Stimulated activated naive CD4-positive, alpha-beta T cell (primary cell): ENCODE results near the gene ST6GALNAC5.
"Not testable (repeated sequence)": the region's sequence is repeated elsewhere in the genome, so short reads cannot be mapped to it uniquely, and the experiment has no call there.

Source experiments
- DNase-seq, 6 experiments: peaks; one replicate each; lab custom pipeline; 2025; lab: John Stamatoyannopoulos, UW

ST6GALNAC5 gene

DNA sequence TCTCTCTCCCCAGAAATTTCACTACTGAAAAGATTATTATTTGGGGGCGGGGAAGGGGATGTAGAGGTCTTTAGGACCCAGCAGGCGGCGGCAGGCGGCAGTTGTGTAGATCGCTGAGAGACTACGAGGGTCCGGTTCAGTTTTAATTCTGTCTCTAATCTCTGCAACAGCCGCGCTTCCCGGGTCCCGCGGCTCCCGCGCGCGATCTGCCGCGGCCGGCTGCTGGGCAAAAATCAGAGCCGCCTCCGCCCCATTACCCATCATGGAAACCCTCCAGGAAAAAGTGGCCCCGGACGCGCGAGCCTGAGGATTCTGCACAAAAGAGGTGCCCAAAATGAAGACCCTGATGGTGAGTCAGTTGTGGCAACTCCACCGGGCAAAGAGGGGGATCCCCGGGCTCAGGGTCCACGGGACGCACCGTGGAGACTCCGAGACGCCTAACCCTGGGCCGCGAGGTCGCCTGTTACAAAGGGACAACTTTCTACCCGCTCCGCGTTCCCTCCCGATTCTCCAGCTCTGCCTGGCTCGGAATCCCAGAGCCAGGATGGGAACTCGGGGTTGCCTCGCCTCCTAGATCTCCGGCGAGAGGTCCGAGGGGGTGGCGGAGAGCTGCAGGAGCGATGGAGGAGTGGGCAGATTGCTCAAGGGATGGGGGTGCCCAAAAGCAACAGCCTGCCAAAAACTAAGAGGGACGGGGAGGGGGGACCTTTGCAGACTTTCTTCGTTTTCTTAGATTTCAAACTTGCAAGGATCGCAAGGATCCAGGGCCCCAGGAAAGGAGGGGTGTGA is at the start of gene ST6GALNAC5:
TSS of gene ST6GALNAC5 (plus strand) at position 139 of the 789 bp plus-strand sequence.
- DNase-seq = peak in 1 of 6 experiments; percentile 4

DNA sequence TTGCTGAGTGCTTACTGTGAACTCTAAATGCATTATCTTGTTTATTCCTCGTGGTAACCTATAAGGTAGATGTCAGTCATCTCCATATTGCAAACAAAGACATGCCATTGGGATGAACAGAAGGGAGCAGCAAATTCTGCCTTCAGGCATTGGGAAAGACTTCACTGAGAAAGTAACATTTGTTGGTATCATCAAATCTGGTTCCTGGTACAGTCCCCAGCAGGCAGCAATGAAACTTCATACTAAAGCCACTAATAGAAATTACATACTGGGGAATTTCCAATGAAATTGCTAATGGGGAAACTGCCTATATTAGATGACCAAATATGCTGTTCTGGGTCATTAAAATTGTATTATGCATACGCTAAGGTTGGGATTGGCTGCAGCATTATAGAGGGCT is 47.3 kb upstream of the ST6GALNAC5 start:
- DNase-seq = no peak

DNA sequence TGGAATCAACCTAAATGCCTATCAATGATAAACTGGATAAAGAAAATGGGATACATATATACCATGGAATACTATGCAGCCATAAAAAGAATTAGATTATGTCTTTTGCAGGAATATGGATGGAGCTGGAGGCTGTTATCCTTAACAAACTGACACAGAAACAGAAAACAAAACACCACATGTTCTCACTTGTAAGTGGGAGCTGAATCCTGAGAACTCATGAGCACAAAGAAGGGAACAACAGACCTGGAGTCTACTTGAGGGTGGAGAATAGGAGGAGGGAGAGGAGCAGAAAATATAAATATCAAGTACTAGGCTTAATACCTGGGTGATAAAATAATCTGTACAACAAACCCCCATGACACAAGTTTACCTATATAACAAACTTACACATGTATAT is 44.3 kb upstream of the ST6GALNAC5 start:
- DNase-seq = not testable (repeated sequence)

DNA sequence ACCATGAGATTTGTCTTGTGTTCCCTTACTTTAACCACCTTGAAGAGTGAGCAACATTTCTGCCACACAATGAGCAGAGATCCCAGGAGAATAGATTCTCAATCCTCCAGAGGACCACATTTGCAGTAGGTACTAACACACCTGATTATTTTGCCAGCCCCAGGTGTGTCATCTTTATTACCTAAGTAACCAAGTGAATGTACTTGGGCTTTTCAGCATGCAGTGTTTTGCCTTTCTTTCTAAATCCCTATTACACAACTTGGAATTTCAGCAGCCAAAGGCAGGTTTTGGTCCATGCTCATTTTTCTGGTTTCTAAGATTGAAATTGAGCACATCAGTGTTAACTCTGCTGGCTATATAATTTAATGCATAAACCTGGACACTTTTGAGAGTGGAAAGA is 43.2 kb upstream of the ST6GALNAC5 start:
- no peak for DNase-seq

DNA sequence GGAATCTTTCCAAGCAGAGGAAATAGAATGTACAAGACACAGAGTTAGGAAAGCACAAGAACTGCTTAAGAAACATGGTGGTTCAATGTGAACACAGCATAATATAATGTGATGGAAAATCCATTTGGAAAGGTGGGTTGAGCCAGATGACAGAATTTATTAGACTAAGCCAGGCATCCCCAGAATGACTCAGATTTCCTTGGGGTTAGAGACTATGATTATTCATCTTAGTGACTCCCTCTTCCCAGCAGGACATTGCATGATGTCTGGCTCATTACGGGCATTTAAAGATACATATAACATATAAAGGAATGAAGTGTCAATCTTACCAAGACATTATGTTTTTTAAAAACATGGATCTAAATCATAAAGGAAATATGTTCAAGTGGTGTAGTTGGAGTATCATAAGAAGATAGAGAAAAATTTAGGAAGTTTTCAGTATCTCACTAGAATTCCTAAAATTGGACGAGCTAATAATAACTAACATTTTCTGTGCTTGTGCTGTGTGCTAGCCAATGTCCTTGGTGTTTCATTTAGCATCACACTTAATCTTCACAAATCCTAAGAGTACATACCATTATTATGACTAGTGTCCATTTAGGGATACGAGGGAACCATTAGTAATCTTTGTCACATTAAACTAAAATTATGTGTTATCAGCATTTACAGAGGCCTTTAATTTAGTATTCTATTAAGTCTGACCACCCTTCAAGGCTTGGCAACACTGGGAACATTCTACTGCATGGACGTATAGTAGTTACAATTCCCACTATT is 41.0 kb upstream of the ST6GALNAC5 start:
- no peak for DNase-seq

DNA sequence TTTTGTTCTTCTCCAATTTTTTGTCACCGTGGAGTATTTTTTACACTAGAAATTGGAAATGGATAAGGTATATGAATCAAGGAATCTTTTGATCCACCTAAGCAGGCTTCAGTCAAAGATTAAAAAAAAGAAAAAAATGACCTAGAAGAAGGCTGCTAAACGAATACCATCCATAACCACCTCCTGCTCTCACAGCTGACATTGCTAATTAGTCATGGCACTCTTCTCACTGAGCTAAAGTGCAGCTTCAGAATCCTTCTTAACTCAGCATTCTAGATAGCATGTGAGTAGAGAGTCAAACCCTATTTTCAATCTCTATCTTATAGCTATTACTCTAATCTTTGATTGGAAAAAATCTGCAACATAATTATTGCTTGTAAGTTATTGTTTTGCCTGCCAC is 40.2 kb upstream of the ST6GALNAC5 start:
- no peak for DNase-seq

DNA sequence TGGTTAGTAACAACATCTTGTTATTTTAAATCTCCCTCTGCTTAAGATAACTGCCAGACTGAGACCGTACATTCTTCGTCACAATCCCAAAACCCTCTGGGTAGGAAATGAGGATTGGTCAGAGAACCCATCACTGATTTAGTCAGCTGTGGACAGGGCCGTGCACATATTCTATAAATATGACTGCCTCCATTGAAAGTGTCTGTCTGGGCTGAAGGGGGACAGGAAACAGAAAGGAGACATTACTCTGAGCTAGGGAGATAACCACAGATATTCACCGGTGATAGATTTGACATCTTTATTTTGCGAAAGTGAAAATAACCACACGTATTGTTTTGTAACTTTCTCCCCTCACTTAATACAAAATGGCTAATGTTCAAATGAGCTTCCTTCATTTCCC is 36.9 kb upstream of the ST6GALNAC5 start:
- DNase-seq = no peak

DNA sequence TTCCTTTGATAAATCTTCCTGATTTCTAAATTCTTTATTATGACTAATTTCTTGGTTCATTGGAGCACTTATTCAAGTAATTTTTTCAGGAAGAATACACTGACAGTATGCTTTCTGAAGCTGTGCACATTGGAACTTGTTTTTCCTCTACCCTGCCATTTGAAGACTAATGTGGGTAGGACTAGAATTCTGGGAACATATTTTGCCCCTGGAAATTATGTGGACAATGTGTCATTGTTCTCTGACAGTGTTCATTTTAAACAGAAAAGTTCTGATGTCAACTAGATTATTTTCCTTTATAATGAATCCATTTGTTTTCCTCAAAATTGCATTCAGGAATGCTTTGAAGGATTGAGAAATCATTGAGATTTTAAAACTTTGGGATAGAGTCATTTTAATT is 34.8 kb upstream of the ST6GALNAC5 start:
- DNase-seq = no peak

DNA sequence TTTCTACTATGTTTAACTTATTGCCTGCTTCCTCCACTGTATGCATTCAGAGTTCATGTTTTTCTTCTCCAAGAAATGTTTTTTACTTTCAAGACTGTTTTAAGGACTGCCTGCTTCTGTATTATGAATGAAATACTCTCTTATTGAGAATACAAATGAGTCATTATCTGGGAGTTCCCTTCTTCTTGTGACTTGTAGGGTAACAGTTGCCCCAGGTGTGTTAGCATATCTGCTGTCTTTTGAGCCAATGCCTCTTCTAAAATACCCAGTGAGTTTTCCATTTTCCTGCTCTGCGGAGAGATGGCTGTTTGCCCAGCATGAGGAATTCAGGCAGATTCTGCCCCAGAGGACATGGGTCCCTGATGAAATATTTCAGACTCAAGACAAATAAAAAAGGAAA is 34.1 kb upstream of the ST6GALNAC5 start:
- no peak for DNase-seq

DNA sequence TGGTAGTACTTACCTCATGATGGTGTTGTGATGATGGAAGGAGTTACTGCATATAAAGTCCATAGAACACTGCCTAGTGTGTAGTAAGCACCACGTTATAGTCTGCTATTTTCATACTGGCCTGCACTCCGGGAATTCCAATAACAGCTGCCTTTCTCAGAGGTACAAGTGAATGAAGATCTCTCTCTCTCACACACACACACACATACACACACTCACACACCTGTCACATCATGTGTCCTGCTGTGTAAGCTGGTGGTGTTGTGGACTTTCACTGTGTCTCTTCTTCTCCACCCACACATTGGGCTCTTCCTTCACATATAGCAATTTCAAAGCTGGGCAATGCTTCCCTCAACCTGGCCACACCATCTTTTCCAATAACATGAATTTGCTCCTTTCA is 33.4 kb upstream of the ST6GALNAC5 start:
- no peak for DNase-seq

DNA sequence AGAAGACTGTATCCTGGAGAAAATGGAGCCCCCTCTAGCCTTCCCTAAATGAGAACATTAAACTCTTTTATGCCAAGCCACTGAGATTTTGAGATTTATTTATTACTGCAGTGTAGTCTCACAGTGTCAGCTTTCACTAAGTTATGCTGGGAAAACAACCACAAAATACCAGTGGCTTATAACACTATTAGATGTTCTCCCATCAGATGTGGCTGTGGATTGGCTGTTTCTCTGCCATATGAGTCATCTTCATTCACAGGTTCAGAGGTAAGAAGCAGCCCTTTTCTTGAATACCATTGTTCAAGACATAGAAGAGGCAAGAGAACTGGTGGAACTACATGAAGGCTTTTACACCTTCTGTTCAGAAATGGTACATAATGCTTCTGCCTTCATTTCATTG is 32.1 kb upstream of the ST6GALNAC5 start:
- DNase-seq = no peak

DNA sequence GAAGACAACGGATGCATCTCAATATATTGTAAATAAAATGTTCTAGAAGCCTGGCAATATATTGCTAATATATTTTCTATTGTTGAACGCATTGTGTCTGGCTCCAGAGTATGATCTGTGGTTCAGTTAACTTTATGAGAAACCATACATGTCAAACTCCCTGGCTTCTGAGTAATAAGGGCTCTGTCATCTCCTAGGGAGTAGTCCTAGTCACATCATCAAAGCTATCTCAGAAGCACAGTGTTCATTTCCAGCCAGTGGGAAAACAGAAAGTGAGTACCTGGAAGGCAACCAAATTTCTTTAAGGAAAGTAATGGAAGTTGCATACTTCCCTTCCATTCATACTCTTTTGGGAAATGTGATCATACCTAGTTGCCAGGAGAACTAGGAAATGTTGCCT is 27.0 kb upstream of the ST6GALNAC5 start:
- DNase-seq = no peak

DNA sequence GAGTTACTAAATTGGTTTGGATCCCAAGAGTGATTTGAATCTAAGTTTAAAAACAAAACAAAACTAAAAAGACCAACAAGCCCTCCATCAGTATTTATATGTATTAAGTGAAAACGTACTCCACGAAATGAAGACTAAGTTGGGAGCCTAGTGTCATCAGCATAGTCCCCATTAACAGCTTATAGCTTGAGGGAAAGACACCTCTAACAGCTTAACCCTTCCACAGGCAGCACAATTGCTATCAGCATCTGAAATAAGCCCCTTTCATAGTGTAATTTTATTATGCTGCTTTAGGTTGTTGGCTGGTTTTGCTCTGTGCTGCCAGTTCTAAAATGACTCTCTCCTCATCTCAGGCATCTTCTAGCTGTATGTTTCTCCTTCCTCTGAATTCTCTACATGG is 25.8 kb upstream of the ST6GALNAC5 start:
- DNase-seq = no peak

DNA sequence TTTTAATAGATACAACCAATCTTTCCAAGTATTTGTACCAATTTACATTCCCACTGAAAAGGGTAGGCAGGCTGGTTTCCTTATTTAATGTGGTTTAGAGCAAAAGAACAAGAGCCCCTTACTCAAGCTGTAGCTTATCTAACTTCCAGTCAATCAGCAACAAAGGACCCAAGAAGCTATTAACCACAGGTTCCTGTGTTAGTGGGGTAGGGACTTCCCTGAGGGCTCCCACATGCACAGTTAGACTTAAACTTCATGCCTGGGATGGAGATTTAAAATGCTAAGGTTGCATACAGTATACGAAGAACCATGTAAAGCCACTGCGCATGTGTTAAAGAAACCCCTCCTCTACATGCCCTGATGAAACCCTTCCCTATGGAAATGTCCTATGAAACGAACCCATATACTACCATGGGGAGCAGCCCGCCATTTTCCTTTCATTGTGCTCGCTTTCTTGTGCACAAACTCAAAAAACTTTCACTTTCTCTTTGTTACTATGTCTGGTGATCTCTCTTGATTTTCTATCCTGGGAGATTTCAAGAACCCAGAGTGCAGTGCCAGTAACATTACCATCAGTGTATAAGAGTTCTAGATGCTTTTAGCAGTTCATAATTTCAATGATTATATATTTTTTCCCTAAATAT is 23.3 kb upstream of the ST6GALNAC5 start:
- DNase-seq = no peak

DNA sequence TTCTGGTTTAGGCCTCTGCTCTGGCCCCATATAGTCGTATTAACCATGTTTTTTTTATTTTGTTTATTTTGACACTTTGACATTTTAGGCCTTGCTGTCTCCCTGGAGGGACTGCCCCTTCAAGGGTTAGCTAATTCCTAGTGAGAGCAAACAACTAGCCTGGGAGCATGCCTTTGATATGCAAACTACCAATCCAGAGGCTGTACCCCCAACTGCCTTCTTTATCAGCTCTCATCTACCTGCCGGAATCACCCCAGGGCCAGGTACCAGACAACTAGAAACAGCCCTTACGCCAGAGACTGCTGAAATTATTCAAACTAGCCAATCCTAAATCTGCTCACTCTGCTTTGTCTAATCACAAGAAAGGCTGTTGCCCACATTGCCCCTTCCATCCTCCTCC is 13.0 kb upstream of the ST6GALNAC5 start:
- no peak for DNase-seq

DNA sequence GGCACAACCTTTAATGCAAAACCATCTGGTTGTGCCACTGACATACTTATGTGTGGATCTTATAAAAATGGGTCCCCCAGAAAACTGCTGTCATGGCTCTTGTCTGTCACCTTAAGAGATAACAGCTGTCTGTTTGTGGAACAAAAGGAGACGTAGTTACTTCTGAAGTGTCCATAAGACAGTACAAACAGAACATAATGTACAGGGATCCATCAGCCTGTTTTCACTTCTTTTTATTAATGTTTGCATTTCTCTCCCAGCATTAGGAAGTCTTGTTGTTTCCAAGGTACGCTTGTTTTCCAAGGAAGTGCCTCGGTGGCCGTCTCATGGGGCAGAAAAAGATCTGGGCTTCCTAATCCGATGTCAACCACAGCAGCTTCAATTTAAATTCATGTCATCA is 11.2 kb upstream of the ST6GALNAC5 start:
- DNase-seq = no peak

DNA sequence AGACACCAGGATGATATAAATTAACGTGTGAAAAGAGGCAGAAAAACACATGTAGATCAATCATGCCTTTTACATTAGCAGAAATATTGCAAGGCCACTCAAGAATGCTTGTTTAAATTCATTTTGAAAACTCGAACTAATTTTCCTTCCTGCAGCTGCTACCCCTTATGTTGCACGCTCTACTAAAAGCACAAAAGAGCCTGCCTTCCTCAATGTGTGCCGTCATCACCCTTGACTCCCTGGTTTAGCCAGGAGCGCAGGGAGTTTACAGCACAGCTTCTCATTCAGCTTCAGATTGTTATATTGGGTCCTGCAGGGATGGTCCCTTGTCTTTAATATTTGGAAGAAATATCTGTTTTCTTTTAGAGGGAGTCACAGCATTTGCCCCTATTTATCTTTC is 10.1 kb upstream of the ST6GALNAC5 start:
- DNase-seq = no peak

DNA sequence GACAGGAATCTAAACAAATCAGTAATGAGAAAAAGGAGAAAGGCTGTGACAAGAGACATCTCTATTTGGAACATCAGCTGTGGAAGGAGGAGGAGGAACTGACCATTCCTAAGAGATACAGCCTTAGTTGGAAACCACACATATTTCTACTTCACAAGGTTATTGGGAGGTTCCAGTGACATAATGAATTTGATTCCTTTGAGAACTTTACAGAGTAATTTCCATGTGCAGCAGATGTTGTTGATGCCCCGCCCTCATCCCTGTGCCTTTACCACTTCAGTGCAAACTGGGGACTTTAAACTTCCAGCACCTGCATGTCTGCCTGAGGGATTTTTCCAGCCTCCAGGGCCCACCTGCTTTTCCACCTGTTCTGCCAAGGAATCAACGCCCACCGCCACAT is 9.3 kb upstream of the ST6GALNAC5 start:
- DNase-seq = no peak

DNA sequence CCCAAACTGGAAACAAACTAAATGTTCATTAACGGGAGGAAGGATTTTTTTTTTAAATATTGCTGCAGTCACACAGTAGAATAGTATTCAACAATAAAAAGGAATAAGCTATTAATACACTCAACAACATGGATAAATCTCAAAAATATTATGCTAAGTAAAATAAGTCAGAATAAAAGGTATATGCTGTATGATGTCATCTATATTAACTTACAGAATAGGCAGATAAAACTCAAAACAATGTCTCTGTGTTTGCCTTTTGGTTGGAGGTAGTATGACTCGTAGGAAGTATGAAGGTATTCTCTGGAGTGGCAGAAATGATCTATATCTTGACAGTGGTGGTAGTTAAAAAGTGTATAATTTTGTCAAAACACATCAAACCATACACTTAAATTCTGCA is 6.1 kb upstream of the ST6GALNAC5 start:
- DNase-seq = no peak

DNA sequence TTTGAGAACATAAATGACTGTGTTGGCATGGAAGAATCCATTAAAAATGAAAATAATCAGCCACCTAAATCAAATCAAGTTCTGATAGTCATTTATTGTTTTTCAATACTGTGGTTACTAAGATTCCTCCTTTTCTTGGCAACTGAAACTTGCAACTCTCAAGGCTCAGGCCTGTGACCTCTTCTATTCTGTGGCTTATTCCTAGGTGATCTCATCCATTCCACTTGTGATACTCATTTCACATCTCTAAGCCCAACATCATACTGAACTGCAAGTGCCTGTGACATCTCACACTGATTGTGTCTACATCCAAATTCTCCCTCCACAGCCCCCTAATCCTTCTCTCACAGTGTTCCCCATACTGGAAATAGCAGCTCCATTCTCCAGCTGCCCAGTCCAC is 4.8 kb upstream of the ST6GALNAC5 start:
- no peak for DNase-seq

DNA sequence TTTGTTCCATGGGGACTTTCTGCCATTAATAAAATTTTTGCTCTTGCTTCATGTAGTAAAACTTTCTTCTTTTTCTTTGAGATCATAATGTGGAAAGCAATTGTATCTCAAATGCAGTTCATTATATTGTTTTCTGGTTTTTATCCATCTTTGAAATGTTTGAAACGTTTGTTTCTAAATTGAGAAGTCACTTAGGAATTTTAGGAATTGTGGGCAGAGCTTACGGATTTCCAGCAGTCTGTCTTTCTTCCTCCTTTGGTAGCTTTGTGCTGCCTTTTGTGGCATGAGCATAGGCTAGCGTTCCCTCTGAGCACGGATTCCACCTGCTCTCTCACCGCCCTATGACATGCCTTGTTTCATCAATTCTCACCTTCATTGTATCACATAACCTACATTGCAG is 2.9 kb upstream of the ST6GALNAC5 start:
- DNase-seq = no peak

DNA sequence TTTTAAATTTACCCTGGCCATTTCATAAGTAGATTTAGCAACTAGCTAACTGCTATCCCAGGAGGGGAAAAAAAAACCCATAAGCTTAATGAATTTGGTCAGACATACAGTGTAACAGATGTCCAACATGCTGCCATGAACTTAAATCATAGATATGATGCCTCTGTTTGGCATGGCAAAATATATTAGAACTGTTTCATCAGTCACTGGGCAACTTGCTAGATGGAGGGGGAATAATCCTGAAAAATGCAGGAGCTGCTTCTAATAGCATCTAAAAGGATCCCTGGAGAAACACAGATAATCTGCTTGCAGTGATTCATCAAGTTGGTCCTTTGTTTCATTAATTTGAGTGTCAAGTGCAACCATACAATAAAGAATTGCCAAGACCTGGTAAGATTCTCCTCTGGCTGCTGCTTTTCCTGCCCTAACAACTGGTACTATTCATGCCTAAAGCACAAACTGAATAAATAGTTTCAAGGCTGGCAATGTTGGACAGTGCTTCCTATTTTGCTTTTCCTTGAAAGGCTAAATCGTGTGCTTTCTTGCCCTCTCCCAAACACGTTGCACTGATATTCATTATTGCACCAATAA is 1.5 kb upstream of the ST6GALNAC5 start:
- DNase-seq = no peak

DNA sequence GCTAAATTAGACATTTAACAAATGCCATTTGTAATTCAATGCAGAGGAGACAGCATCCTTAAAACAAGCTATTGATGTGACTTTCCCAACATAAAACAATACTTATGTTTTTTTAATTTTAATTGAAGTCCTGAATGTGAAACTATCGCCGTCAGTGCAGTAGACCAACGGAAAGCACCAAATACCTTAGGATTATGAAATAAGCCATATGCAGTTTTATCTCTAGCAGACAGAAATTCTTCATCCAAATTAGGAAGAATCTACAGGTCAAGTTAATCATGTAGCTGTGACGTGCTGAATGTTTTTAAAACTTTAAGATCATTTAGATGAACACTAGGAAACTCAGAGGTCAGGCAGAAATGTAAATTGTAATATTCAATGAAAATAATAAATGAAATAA is 714 bp upstream of the ST6GALNAC5 start:
- no peak for DNase-seq
